Head of caudate nucleus (tissue), 42 donors: ENCODE data around the gene SEMA6C.
"Not testable (repeated sequence)": the region's sequence is repeated elsewhere in the genome, so short reads cannot be mapped to it uniquely, and the experiment has no call there.

ENCODE experiments used
- DNase-seq, 42 donors: peaks; one replicate each; pipeline versions ENCODE4 v3.0.0 to v3.0.0-alpha.2; 2020 to 2021; ENCODE audit warnings: mixed read lengths in 7 of 42
- intact Hi-C: fragments of 100-400 bp; cut with DNase I; formaldehyde crosslinking; loops from one replicate; pipeline ENCODE4 v1.15.0; 2022

The SEMA6C gene, protein sequence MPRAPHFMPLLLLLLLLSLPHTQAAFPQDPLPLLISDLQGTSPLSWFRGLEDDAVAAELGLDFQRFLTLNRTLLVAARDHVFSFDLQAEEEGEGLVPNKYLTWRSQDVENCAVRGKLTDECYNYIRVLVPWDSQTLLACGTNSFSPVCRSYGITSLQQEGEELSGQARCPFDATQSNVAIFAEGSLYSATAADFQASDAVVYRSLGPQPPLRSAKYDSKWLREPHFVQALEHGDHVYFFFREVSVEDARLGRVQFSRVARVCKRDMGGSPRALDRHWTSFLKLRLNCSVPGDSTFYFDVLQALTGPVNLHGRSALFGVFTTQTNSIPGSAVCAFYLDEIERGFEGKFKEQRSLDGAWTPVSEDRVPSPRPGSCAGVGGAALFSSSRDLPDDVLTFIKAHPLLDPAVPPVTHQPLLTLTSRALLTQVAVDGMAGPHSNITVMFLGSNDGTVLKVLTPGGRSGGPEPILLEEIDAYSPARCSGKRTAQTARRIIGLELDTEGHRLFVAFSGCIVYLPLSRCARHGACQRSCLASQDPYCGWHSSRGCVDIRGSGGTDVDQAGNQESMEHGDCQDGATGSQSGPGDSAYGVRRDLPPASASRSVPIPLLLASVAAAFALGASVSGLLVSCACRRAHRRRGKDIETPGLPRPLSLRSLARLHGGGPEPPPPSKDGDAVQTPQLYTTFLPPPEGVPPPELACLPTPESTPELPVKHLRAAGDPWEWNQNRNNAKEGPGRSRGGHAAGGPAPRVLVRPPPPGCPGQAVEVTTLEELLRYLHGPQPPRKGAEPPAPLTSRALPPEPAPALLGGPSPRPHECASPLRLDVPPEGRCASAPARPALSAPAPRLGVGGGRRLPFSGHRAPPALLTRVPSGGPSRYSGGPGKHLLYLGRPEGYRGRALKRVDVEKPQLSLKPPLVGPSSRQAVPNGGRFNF

DNA sequence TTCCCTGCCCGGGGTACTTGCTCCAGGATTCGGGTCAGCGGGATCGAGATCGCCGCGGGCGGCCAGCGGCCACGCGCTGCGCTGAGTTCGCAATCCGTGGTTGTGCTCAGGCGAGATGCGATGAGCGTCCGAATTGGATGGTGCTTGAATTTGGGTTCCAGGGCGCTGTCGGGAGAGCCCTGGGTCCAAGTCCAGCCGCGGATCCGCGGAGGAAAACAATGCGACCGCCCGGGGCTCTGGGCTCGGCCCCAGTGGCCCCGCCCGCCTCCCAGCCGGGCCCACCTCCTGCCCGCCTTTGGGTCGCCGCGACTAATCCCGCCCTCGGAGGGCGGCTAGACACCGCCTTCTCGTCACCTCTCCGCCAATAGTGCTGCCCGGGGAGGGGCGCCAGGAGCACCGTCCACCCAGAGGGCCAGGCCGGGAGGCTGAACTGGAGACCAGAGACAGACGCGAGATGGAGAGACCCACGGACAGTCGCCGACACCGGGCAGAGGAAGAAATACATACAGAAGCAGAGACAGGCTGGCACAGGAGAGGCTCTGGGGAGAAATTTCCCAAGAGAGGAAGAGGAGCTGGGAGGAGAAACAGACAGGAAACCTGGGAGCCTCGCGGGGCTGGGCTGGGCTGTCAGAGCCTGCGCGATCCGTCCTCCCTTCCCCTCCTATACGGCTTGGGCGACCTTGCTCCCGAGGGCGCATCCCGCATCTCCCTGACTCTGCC lies at the start of gene SEMA6C:
TSS of gene SEMA6C (minus strand) at position 220 of the 720 bp plus-strand sequence. CDS start 4,010 bp downstream, outside the sequence.
- intact Hi-C loops, result no loop called here
- peak; percentile 89 to 99 (median 98) for DNase-seq

DNA sequence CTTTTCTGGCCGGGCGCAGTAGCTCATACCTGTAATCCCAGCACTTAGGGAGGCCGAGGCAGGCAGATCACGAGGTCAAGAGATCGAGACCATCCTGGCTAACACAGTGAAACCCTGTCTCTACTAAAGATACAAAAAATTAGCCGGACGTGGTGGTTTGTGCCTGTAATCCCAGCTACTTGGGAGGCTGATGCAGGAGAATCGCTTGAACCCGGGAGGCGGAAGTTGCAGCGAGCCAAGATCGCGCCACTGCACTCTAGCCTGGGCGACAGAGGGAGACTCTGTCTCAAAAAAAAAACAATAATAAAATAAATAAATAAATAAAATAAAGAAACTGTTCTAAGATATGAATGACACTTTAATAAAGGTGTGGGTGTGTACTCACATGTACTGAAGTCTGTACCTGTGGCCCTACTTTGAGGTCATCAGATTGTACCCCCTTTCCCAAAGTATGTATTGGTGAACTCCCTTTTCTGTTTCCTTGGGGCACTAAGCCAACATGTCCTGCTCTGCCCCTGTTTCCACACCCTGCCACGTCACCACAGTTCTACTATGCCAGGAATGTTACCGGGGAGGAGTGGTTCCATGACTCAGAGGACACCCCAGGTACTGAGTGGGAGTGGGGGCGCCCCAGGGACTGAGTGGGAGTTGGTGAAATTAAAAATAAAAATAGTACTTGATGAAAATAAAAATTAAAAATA lies 48.6 kb upstream of the SEMA6C start:
- DNase-seq, result peak; percentile 35 to 90 (median 66)

DNA sequence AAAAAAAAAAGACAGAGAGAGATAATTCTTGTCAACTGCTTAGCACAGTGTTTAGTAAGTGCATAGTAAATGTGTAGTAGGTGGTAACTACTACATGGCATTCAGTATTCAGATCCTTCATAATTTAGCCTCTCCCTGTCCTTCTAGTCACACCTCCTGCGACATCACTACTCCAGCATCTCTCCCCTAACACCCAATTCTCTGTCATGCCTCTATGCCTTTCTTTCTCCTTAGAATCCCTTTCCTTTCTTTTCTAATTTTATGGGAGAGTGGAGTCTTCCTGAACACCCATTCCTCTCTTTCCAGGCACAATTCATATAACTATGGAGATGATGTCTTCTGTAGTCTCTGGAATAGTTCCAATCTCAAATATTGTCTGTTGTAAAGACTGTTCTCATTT lies 47.4 kb upstream of the SEMA6C start:
- intact Hi-C loops, result loop anchor here (10.0 kb wide), 1 partner anchor 151 kb away; the partner anchor contains the start of gene RFX5
- DNase-seq, result no peak

More for the DNA sequence above, 48.6 kb upstream of the SEMA6C start:
- intact Hi-C loops, result loop anchor here (10.0 kb wide), 1 partner anchor 150 kb away; the partner anchor contains the start of gene RFX5

DNA sequence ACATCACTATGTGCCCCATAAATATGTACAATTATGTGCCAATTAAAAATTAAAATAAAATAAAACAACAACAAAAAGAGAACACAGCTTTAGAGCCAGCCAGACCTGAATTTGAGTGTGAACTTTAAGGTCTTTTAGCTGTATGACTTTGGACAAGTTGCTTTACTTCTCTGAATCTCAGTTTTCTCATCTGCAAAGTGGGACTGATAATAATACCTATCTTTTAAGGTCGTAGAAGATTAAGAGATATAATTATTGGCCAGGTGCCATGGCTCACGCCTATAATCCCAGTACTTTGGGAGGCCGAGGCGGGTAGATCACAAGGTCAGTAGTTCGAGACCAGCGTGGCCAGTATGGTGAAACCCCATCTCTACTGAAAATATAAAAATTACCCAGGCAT lies 46.9 kb upstream of the SEMA6C start:
- no peak for DNase-seq
- intact Hi-C loops, result loop anchor here (10.0 kb wide), 1 partner anchor 151 kb away; the partner anchor contains the start of gene RFX5

DNA sequence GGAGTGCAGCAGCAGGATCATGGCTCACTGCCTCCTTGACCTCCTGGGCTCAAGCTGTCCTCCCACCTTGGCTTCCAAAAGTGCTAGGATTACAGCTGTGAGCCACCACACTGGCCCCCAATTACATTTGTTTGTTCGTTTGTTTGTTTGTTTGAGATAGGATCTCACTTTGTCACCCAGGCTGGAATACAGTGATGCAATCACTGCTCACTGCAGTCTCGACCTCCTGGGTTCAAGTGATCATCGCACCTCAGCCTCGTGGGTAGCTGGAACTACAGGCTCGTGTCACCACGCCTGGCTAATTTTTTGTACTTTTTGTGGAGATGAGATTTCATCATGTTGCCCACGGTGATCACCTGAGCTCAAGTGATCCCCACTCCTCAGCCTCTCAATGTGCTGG lies 45.6 kb upstream of the SEMA6C start:
- no peak for DNase-seq
- intact Hi-C loops, result loop anchor here (10.0 kb wide), 1 partner anchor 153 kb away; the partner anchor contains the start of gene RFX5

DNA sequence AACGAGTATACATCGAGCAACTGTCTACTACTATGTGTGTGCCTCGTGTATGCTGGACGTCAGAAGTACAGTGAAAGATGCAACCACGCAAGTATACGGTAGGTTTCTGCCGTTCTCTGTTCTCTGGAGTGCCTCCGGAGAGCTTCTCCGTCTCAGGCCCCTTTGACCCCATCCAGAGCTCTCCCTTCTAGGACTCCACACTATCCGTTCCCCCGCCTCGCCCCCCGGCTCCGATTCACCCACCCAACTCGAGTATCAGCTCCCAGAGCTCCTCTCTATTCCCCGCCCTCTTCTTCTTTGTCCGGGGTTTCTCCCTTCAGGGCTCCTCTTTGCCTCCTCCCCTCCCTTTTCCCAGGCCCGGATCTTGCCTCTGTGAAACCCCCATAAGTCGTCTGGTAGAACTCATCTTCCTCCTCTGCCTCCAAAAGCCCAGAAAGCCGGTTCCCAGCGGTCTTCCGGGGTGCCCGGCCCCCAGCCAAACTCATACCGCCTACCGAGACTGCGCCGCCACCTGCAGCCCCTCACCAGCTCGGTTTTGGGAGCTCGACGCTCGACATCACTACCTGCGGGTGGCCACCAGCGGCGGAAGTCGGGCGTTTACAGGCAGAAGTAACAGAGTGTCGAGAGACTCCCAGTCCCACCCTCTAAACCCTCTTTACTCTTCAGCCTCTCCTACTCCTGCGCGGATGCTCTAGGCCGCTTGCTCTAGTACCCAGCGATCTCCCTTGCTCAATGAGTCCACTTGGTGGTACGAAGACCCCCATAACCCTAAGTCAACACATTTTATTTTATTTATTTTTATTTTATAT lies 43.4 kb upstream of the SEMA6C start, which contains the start of gene VPS72:
TSS of gene VPS72 (minus strand) at position 561 of the 809 bp plus-strand sequence. CDS start at position 485, 76 bp downstream.
- intact Hi-C loops, result loop anchor here (10.0 kb wide), 1 partner anchor 155 kb away; the partner anchor contains the start of gene RFX5

DNA sequence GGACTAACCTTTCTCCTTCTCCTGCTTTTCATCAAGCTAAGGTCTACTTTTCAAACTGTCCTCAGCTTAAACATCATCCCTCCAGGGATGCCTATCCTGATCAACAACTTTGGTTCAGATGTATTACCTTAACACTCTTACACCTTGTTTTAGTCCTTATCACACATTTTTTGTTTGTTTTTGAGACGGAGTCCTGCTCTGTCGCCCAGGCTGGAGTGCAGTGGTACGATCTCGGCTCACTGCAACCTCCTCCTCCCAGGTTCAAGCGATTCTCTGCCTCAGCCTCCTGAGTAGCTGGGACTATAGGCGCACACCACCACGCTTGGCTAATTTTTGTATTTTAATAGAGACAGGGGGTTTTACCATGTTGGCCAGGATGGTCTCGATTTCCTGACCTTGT lies 42.2 kb upstream of the SEMA6C start:
- intact Hi-C loops, DNase-seq: not testable (repeated sequence)

More for the DNA sequence above, 43.4 kb upstream of the SEMA6C start, which contains the start of gene VPS72:
- DNase-seq, result peak; percentile 78 to 95 (median 89)

DNA sequence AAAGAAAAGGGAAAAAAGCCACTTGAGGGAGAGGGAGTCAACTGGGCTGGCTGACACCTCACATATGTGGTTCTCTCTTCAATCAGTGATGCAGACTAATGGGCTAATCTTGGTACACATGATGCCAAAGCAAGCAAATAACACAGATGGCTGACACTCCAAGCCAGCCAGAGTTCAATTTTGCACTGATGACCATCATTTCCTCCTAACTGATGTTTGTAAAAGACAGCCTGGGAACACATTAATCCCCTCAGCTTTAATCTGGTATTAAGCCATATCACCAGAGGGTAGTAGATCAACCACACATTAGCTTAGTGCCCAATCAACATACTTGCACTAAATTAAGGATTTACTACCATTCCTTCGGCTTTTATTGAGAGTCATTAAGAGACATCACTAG lies 40.8 kb upstream of the SEMA6C start:
- DNase-seq, result no peak
- intact Hi-C loops, result no loop called here

DNA sequence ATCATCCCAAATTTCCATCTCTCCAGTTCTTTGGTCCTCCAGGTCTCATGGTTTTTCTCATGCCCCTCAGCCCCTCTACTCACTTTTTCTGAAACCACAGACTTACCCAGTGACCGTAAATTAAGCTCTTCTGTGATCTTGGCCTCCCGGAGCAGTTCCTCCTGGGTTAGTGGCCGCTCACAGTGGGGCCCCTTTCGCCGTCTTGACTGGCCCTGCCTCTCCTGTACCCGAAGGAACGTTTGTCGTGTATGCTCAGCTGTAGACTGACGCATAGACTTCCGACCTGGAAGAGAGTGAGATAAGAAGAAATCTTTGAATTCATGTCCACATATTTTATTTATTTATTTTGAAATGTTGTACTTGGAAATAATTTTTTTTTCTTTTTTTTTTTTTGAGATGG lies 37.8 kb upstream of the SEMA6C start:
- DNase-seq, result no peak
- intact Hi-C loops, result no loop called here

DNA sequence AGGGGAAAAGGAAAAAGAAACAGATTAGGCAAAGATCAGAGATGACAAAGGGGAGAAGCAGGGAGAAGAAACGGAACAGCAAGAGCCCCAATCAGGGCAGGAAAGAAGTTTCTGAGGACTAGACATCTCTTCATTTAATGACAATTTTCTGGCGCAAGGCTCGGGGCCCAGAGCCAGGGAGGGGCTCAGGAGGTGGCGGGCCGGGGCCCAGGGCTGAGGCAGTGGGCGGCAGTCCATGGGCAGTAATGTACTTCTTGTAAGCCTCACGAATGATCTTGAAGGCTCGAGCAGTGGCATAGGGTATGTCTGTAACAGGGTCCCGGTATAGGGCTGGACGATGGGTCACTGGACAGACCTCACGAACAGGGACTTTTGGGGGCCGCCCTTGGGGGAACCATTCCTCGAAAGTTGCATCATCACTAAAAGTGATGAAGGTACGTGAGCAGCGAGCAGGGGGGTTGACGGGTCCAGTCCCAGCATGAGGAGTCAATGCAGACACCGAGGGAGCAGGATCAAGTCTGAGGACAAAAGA lies 30.1 kb upstream of the SEMA6C start:
- no peak for DNase-seq
- intact Hi-C loops, result no loop called here

DNA sequence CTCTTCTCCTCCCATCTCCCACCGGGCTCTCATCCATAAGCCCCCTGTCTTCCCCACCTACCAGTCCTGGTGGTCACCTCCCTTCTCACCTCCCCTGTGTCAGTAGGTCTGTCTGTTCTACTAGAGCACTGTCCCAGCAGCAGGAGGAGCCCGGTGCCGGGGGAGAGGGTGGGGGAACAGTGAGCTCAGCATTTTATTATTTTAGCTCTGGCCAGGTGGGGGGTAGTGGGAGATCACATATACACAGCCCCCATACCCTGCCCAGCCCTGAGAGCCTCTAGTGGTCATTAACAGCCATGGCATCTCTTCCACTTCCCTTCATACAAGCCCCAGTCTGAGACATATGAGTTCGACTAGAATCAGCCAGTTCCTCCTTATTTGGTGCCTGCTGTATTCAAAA lies 29.4 kb upstream of the SEMA6C start, which contains the start of gene TMOD4:
TSS of gene TMOD4 (minus strand) at position 119 of the 400 bp plus-strand sequence. CDS start 1,106 bp downstream, outside the sequence.
- peak in 2 of 42 donors; percentile 12 to 17 for DNase-seq
- intact Hi-C loops, result no loop called here

DNA sequence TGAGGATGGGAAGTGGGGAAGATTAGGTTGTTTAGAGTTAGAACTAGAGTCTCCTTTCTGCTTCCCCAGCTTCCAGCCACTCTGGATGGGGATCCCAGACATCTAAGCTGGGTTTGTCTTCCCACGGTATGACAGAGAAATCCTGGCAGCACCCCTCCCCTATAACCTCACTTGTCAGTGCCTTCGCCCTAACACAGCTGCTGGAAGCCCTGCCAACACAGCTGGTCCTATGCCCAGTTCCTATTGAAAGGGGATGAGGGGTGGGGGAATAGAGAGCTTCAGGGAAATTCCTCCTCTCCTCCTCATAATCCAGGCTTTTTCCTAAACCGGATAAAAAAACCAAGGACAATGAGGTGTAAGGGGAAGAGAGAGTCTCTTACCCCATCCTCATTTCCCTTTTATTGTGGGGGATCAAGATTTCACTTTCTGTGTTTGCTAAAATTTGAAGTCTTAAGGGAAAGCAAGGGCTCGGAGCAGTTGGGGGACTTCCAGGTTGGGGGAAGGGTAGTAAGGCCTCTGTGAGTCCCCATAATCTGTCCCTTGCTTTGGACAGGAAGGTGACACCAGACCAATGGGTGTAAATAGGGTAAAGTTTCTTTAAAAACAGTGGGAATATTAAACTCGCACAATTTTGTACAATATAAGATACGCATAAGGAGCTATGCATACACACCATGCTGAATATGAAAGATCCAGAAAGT lies 28.8 kb upstream of the SEMA6C start:
- intact Hi-C loops, result no loop called here
- peak; percentile 40 to 93 (median 82) for DNase-seq

DNA sequence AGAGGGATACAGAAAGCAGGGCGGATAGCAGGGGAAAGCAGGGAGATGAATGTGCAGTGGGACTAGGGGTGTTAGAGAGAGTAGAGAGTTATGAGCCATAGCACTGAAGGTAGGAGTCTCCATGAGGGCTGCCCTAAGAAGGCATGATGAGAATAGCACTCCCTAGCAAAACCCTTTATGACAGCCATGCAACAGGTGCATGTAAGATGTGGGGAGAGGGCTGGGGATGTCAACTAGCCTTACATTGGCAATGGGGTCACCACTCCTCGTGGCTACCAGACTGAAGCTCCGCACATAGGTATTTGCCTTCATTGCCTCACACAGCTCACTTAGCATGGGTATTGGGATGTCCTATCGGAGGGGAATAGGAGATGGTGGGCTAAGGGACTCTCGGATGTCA lies 24.8 kb upstream of the SEMA6C start:
- intact Hi-C loops, result no loop called here
- no peak for DNase-seq

DNA sequence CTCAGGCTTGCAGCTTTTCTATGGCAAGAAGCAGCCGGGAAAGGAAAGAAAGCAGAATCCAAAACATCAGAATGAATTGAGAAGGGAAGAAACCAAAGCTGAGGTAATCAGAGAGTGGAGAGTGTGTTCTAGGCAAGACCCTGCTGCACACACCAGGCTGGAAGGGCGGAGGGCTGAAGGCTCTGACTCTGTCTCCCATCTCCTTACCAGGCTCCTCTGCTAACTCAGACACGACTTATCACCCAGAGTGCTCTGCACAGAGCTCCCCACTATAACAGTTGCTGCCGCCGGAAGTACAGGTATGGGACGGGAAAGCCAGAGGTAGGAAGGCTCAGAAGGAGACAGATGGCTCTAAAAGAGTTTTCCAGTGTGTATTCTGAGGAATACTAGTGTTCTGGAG lies 20.7 kb upstream of the SEMA6C start:
- no peak for DNase-seq
- intact Hi-C loops, result no loop called here

DNA sequence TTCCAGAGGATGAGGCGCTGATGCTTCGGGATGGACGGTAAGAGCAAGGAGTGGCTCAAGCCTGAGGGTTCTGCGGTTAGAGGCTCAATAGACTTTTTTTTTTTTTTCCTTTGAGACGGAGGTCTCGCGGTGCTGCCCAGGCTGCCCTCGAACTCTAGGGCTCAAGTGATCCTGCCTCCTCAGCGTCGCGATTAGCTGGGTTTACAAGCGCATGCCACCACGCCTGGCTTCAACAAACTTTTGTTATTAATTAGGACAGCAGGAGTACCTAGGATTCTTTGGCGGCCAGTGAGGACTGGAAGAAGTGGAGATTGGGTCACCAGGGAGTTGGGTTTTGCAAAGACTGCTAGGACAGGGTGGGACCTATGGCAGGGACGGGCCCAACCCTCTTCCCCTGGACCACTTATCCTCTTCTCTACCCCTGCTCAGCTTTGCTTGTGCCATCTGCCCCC lies 20.1 kb upstream of the SEMA6C start:
- no peak for DNase-seq
- intact Hi-C loops, result no loop called here
